Keratinocyte (primary cell): Measurements from ENCODE around the gene BASP1. TPM values are rescaled to one million over a fixed set of nuclear protein-coding genes. Genes with fewer than 3 reads are reported as not detected.

Experiments used
- DNase-seq: peaks from one replicate; pipeline ENCODE4 v3.0.0-alpha.2; 2011; ENCODE audit warnings: low read depth, missing footprints, low spot score
- FAIRE-seq: peaks from 2 replicates; lab custom pipeline; 2011; peaks lifted over from hg19 to GRCh38; lab: Jason Lieb, UNC
- H2AFZ ChIP-seq: 2 replicates; pipeline ENCODE4 v1.6.0; 2012; ENCODE audit warnings: low read length, control low read depth, inconsistent platforms; ENCODE audit not compliant: control insufficient read depth
- H3K27ac ChIP-seq: 2 replicates; pipeline ENCODE4 v1.5.1; 2011; ENCODE audit warnings: low read length; ENCODE audit not compliant: control insufficient read depth, insufficient read depth
- H3K27me3 ChIP-seq: 3 replicates; pipeline ENCODE4 v1.6.0; 2011; ENCODE audit warnings: low read length; ENCODE audit not compliant: control insufficient read depth, insufficient read depth; ENCODE audit errors: extremely low read depth
- H3K36me3 ChIP-seq, 2 experiments: 2 replicates in 1 of 2; 3 replicates in 1 of 2; pipeline ENCODE4 v1.5.1; 2011; ENCODE audit warnings: low read length in 2 of 2, mild to moderate bottlenecking in 1 of 2; ENCODE audit not compliant: control insufficient read depth in 2 of 2, insufficient read depth in 2 of 2; ENCODE audit errors: extremely low read depth in 1 of 2
- H3K4me1 ChIP-seq: 3 replicates; pipeline ENCODE4 v1.5.1; 2011; ENCODE audit warnings: low read length; ENCODE audit not compliant: control insufficient read depth, insufficient read depth; ENCODE audit errors: extremely low read depth
- H3K4me2 ChIP-seq: 3 replicates; pipeline ENCODE4 v1.6.0; 2011; ENCODE audit warnings: low read depth, low read length; ENCODE audit not compliant: control insufficient read depth, insufficient read depth; ENCODE audit errors: extremely low read depth
- H3K4me3 ChIP-seq, 3 experiments: fragments of 200-600 bp in 1 of 3; sonication (generic) in 1 of 3; 2 replicates in 2 of 3; 3 replicates in 1 of 3; pipeline ENCODE4 v1.5.1; 2011 to 2016; ENCODE audit warnings: low read length in 3 of 3, mild to moderate bottlenecking in 3 of 3, control low read depth in 2 of 3, inconsistent platforms in 1 of 3, low read depth in 1 of 3, mixed read lengths in 1 of 3, mixed run types in 1 of 3, moderate library complexity in 1 of 3; ENCODE audit not compliant: control insufficient read depth in 2 of 3, insufficient read depth in 2 of 3; ENCODE audit errors: extremely low read depth in 1 of 3
- H3K79me2 ChIP-seq: 2 replicates; pipeline ENCODE4 v1.6.0; 2012; ENCODE audit warnings: low read length; ENCODE audit not compliant: control insufficient read depth, insufficient read depth
- H3K9ac ChIP-seq: 3 replicates; pipeline ENCODE4 v1.6.0; 2011; ENCODE audit warnings: low read length; ENCODE audit not compliant: control insufficient read depth, insufficient read depth; ENCODE audit errors: extremely low read depth
- H3K9me1 ChIP-seq: 3 replicates; pipeline ENCODE4 v1.6.0; 2011; ENCODE audit warnings: low read length; ENCODE audit not compliant: control insufficient read depth, insufficient read depth; ENCODE audit errors: extremely low read depth
- H3K9me3 ChIP-seq: 2 replicates; pipeline ENCODE4 v1.5.1; 2012; ENCODE audit warnings: low read depth, low read length; ENCODE audit not compliant: control insufficient read depth
- H4K20me1 ChIP-seq: 3 replicates; pipeline ENCODE4 v1.6.0; 2011; ENCODE audit warnings: low read length; ENCODE audit not compliant: control insufficient read depth, insufficient read depth; ENCODE audit errors: extremely low read depth
- CTCF ChIP-seq, 3 experiments: IDR thresholded peaks in 1 of 3; conservative IDR thresholded peaks in 1 of 3; optimal IDR thresholded peaks in 1 of 3; 2 replicates in 2 of 3; 3 replicates in 1 of 3; pipeline versions ENCODE3 to v1.5.1; 2011; ENCODE audit warnings: low read length in 3 of 3, mild to moderate bottlenecking in 3 of 3, moderate library complexity in 2 of 3, control low read depth in 1 of 3, inconsistent platforms in 1 of 3; ENCODE audit not compliant: insufficient read depth in 2 of 3; ENCODE audit errors: extremely low read depth in 1 of 3
- EZH2 ChIP-seq: IDR thresholded peaks from one replicate; pipeline ENCODE4 v1.6.1; 2012; ENCODE audit warnings: inconsistent platforms, mild to moderate bottlenecking, low read length, moderate library complexity
- dilution Hi-C: fragments of 300-500 bp; cut with MboI; formaldehyde crosslinking; loops from one replicate; pipeline ENCODE4 v1.7.0; 2020; ENCODE audit warnings: low sequenced_read_pairs; ENCODE audit not compliant: extremely low pct_ligation_motif_present
- polyA plus RNA-seq, 5 experiments: library from polyadenylated mRNA; depleted of rRNA in 3 of 5; stranded (reverse) in 3 of 5; stranded (forward) in 1 of 5; unstranded in 1 of 5; fragments of >200 nt; gene quantifications; 1 replicate in 1 of 5; 2 replicates in 3 of 5; 3 replicates in 1 of 5; pipeline versions ENCODE4 v1.2.1 to v1.2.3, GENCODE V29; 2011 to 2012; ENCODE audit warnings: missing spikeins in 2 of 5, low read depth in 1 of 5, low replicate concordance in 1 of 5

BASP1 gene
- polyA plus RNA-seq, 1 donor (not counting 4 experiments of a cell fraction or from before 2014, with no cell fraction given): 127 TPM

- H3K27me3 ChIP-seq: no peaks in the 10 kb centered on the region
- DNase-seq: no peak
- dilution Hi-C loops: no loop called here
- FAIRE-seq: no peak
- H2AFZ ChIP-seq: no peak overlapping the region
- peaks cover 10 to 18% of the 10 kb centered on the region in 2 experiments for H3K36me3 ChIP-seq
- TF ChIP-seq EZH2: no peak
- TF ChIP-seq CTCF (optimal IDR thresholded peaks at IDR 0.05 in 1 of 3, IDR thresholded peaks at IDR 0.05 in 1 of 3, conservative IDR thresholded peaks at IDR 0.05 in 1 of 3; ENCODE audit: extremely low read depth in 1 of 3, insufficient read depth in 2 of 3, low read length in 3 of 3): no peak
- H3K4me3 ChIP-seq: no peak overlapping the region
- peaks cover 3% of the 10 kb centered on the region for H4K20me1 ChIP-seq
- H3K4me2 ChIP-seq: no peak overlapping the region
- no peaks in the 10 kb centered on the region for H3K9me1 ChIP-seq
- no peak overlapping the region for H3K27ac ChIP-seq
- no peaks in the 10 kb centered on the region for H3K9me3 ChIP-seq
- H3K4me1 ChIP-seq: no peaks in the 10 kb centered on the region
- H3K79me2 ChIP-seq: peaks cover 9% of the 10 kb centered on the region
- H3K9ac ChIP-seq: no peak overlapping the region
Observed at GRCh38 chr5:17277907-17278306, 60.5 kb downstream of the BASP1 start.

DNA sequence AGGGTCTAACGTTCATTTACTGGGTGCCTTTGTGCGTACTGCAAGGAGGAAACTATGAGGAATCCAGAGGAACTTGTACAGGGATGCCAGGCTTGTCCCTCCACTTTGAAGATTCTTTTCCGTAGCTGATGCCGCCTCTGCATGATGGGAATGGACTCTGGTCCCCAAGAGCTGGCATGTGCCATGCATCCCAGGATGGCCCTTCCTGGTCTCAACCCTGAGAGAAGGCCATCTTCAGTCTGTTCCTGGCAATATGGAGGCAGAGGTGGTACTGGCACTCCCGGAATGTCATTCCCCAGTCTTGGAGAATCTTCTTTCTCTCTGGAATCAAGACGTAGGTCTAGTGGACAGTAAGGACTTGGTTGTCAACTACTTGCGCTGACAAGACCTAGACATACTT lies 61.5 kb downstream of the BASP1 start:
- DNase-seq: no peak
- Histone ChIP-seq H4K20me1 (no peaks in the 10 kb centered on the region), H3K4me3 (no peak overlapping the region), H3K9ac (no peak overlapping the region), H3K4me2 (no peak overlapping the region), H3K27me3 (no peaks in the 10 kb centered on the region), H2AFZ (no peak overlapping the region), H3K4me1 (no peaks in the 10 kb centered on the region), H3K9me3 (no peaks in the 10 kb centered on the region), H3K9me1 (no peaks in the 10 kb centered on the region), H3K36me3 (peaks cover 10 to 18% of the 10 kb centered on the region in 2 experiments), H3K79me2 (peaks cover 5% of the 10 kb centered on the region), H3K27ac (no peak overlapping the region)
- dilution Hi-C loops: no loop called here
- TF ChIP-seq EZH2 (no peak), CTCF (optimal IDR thresholded peaks at IDR 0.05 in 1 of 3, IDR thresholded peaks at IDR 0.05 in 1 of 3, conservative IDR thresholded peaks at IDR 0.05 in 1 of 3; ENCODE audit: extremely low read depth in 1 of 3, insufficient read depth in 2 of 3, low read length in 3 of 3) (no peak)
- no peak for FAIRE-seq
